Measurements from ENCODE around the gene PPIC. TPM values are rescaled to one million over a fixed set of nuclear protein-coding genes. Genes with fewer than 3 reads are reported as not detected.
A peak's percentile ranks its signal among the peaks of the same experiment; 100 is the strongest.

Gene PPIC
- 12.6 and 13.0 TPM in 2 replicates for total RNA-seq (2014; rRNA removed; shearing (Covaris generic))

- Histone ChIP-seq H3K4me3 (ENCODE audit: insufficient read depth, low read depth, low read length) (peak within 1 kb of the TSS; percentile 82), H3K36me3 (replicated peaks; ENCODE audit: control insufficient read depth, insufficient read depth, low read length) (no peaks in the 10 kb centered on the region), H3K27me3 (ENCODE audit: control insufficient read depth, insufficient read depth, low read length) (peaks cover 5% of the 10 kb centered on the region)
- DNase-seq = peak; percentile 95
These were observed at the start of gene PPIC for GRCh38 chr5:123036391-123037103. PPIC (minus strand) TSS chr5:123036725; CDS start chr5:123036625, 100 bp downstream.

GRCh38 chr5:123085638-123086286, 49.2 kb upstream of the PPIC start:
- Histone ChIP-seq H3K4me3 (ENCODE audit: insufficient read depth, low read depth, low read length) (peak overlapping the region; percentile 40; the same call in 1 of the 2 replicates), H3K27me3 (ENCODE audit: control insufficient read depth, insufficient read depth, low read length) (peaks cover 93% of the 10 kb centered on the region), H3K36me3 (replicated peaks; ENCODE audit: control insufficient read depth, insufficient read depth, low read length) (no peaks in the 10 kb centered on the region)
- peak; percentile 67 for DNase-seq

- no peak overlapping the region for H3K4me3 ChIP-seq (ENCODE audit: insufficient read depth, low read depth, low read length)
- DNase-seq = peak; percentile 46
- H3K36me3 ChIP-seq (replicated peaks; ENCODE audit: control insufficient read depth, insufficient read depth, low read length) = no peaks in the 10 kb centered on the region
- H3K27me3 ChIP-seq (ENCODE audit: control insufficient read depth, insufficient read depth, low read length) = peaks cover 85% of the 10 kb centered on the region
These were observed 48.4 kb upstream of the PPIC start for GRCh38 chr5:123084730-123085605.

DNA sequence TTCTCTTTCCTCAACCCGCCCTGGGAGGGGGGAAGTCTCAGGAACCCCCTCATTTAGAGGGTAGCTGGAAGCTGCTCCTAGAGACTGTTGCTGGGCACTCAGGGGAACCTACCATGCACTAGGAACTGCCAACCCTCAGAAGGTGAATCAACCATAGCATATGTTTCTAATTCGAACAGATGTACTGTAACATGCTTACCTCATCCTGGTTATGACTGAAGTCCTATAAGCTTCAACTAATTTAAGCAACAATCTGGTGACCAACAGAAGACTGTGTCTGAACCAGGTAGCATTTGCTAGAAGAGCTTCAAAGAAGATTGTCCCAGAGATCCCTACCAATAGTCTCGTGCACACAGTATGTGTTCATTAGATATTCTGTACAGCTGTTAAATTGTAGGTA, 46.8 kb upstream of the PPIC start:
- peaks cover 70% of the 10 kb centered on the region for H3K27me3 ChIP-seq (ENCODE audit: control insufficient read depth, insufficient read depth, low read length)
- no peaks in the 10 kb centered on the region for H3K36me3 ChIP-seq (replicated peaks; ENCODE audit: control insufficient read depth, insufficient read depth, low read length)
- no peak for DNase-seq
- no peak overlapping the region for H3K4me3 ChIP-seq (ENCODE audit: insufficient read depth, low read depth, low read length)

- no peaks in the 10 kb centered on the region for H3K36me3 ChIP-seq (replicated peaks; ENCODE audit: control insufficient read depth, insufficient read depth, low read length)
- no peak for DNase-seq
- no peak overlapping the region for H3K4me3 ChIP-seq (ENCODE audit: insufficient read depth, low read depth, low read length)
- peaks cover 39% of the 10 kb centered on the region for H3K27me3 ChIP-seq (ENCODE audit: control insufficient read depth, insufficient read depth, low read length)
These were observed 43.7 kb upstream of the PPIC start for GRCh38 chr5:123080215-123080614.

- Histone ChIP-seq H3K36me3 (replicated peaks; ENCODE audit: control insufficient read depth, insufficient read depth, low read length) (no peaks in the 10 kb centered on the region), H3K27me3 (ENCODE audit: control insufficient read depth, insufficient read depth, low read length) (no peaks in the 10 kb centered on the region; the same call in 1 of the 2 replicates), H3K4me3 (ENCODE audit: insufficient read depth, low read depth, low read length) (no peak overlapping the region)
- no peak for DNase-seq
These were observed 39.1 kb upstream of the PPIC start for GRCh38 chr5:123075521-123076163.

GRCh38 chr5:123068368-123068938, 31.9 kb upstream of the PPIC start:
- no peak overlapping the region for H3K4me3 ChIP-seq (ENCODE audit: insufficient read depth, low read depth, low read length)
- no peaks in the 10 kb centered on the region for H3K27me3 ChIP-seq (ENCODE audit: control insufficient read depth, insufficient read depth, low read length)
- no peaks in the 10 kb centered on the region for H3K36me3 ChIP-seq (replicated peaks; ENCODE audit: control insufficient read depth, insufficient read depth, low read length)
- DNase-seq = no peak

- Histone ChIP-seq H3K36me3 (replicated peaks; ENCODE audit: control insufficient read depth, insufficient read depth, low read length) (no peaks in the 10 kb centered on the region), H3K27me3 (ENCODE audit: control insufficient read depth, insufficient read depth, low read length) (no peaks in the 10 kb centered on the region), H3K4me3 (ENCODE audit: insufficient read depth, low read depth, low read length) (no peak overlapping the region)
- DNase-seq = no peak
These were observed 29.5 kb upstream of the PPIC start for GRCh38 chr5:123066016-123066415.

DNA sequence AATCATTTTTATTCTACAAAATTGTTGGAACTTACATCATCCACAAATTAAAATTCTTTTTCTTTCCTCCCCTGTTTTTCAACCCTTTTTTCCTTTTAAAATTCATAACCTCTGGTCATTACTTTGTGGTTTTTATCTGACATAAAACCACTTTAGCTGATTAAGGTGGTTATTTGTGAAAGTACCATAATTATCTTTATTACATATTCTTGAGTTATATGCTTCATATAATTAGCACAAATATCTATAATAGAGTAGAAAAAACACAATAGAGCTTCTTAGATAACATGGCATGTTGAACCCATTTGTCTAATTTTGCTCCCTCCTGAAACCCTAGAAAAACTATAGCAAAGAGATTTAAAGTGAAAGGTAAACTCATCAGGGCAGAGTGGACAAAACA, 22.9 kb upstream of the PPIC start:
- no peak overlapping the region for H3K4me3 ChIP-seq (ENCODE audit: insufficient read depth, low read depth, low read length)
- H3K27me3 ChIP-seq (ENCODE audit: control insufficient read depth, insufficient read depth, low read length) = no peaks in the 10 kb centered on the region
- DNase-seq = no peak
- H3K36me3 ChIP-seq (replicated peaks; ENCODE audit: control insufficient read depth, insufficient read depth, low read length) = no peaks in the 10 kb centered on the region

DNA sequence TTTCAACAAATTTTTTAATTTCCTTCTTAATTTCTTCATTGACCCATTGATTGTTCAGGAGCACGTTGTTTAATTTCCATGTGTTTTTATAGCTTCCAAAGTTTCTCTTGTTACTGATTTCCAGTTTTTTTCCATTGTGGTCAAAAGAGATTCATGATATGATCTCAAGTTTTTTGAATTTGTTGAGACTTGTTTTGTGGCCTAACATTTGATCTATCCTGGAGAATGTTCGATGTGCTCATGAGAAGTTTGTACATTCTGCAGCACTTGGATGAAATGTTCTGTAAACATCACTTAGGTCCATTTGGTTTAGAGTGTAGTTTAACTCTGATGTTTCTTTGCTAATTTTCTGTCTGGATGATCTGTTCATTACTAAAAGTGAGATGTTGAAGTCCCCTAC, 14.7 kb upstream of the PPIC start:
- no peak for DNase-seq
- Histone ChIP-seq H3K27me3 (ENCODE audit: control insufficient read depth, insufficient read depth, low read length) (no peaks in the 10 kb centered on the region), H3K4me3 (ENCODE audit: insufficient read depth, low read depth, low read length) (no peak overlapping the region), H3K36me3 (replicated peaks; ENCODE audit: control insufficient read depth, insufficient read depth, low read length) (no peaks in the 10 kb centered on the region)

GRCh38 chr5:123047706-123048105, 11.2 kb upstream of the PPIC start:
- Histone ChIP-seq H3K36me3 (replicated peaks; ENCODE audit: control insufficient read depth, insufficient read depth, low read length) (no peaks in the 10 kb centered on the region), H3K4me3 (ENCODE audit: insufficient read depth, low read depth, low read length) (no peak overlapping the region), H3K27me3 (ENCODE audit: control insufficient read depth, insufficient read depth, low read length) (no peaks in the 10 kb centered on the region)
- no peak for DNase-seq

DNA sequence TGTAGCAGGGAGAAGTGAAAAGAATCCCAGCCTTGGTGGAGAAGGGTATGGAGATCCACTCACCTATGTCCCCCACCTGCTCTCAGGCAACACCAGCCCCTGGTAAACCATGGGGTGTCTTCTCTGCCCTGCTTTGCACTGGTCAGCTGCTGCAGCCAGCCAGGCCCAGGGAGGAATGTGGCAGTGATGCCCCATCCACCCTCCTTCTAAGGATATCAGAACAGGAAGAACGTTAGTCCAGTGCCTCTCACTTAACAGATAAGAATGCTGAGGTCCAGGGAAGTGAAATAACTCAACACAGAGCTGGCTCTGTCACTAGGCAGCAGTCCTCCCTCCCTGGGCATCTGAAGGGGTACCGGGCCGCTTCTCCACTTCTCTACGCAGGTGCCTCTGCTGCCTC, 9.7 kb upstream of the PPIC start:
- H3K4me3 ChIP-seq (ENCODE audit: insufficient read depth, low read depth, low read length) = no peak overlapping the region
- H3K36me3 ChIP-seq (replicated peaks; ENCODE audit: control insufficient read depth, insufficient read depth, low read length) = no peaks in the 10 kb centered on the region
- no peaks in the 10 kb centered on the region for H3K27me3 ChIP-seq (ENCODE audit: control insufficient read depth, insufficient read depth, low read length)
- DNase-seq = no peak

- DNase-seq = no peak
- H3K27me3 ChIP-seq (ENCODE audit: control insufficient read depth, insufficient read depth, low read length) = no peaks in the 10 kb centered on the region
- no peak overlapping the region for H3K4me3 ChIP-seq (ENCODE audit: insufficient read depth, low read depth, low read length)
- H3K36me3 ChIP-seq (replicated peaks; ENCODE audit: control insufficient read depth, insufficient read depth, low read length) = no peaks in the 10 kb centered on the region
These were observed 8.5 kb upstream of the PPIC start for GRCh38 chr5:123044926-123045617.
